GM19099 (cell line): Measurements from ENCODE around the gene CDH26.

ENCODE experiments used
- POLR2A ChIP-seq: IDR thresholded peaks from 3 replicates; pipeline ENCODE4 v1.6.1; 2011; ENCODE audit warnings: low read depth; ENCODE audit not compliant: insufficient read length; ENCODE audit errors: extremely low read depth

The CDH26 gene

GRCh38 chr20:60038400-60039008 lies 80.3 kb downstream of the CDH26 start:
- no peak for TF ChIP-seq POLR2A

DNA sequence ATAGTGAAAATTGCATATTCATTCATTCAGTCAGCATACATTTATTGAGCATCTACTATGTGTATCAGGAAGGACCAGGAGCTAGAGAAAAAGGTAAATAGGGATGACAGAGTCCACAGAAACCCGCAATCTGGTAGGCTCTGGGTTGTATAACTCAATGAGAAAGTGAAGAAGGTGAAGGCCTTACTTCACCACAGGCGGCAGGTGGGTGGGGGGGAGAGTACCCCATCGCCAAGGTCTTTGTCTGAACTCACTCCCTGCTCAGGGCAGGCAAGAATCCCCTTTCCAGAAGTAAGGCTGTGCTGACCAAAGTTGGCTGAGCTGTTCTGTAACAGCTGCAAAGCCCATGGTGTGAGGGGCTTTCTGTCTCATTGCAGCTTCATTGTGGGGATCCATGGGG lies 81.3 kb downstream of the CDH26 start:
- no peak for TF ChIP-seq POLR2A

- TF ChIP-seq POLR2A, result no peak
These were observed 82.4 kb downstream of the CDH26 start for GRCh38 chr20:60040471-60041162.

DNA sequence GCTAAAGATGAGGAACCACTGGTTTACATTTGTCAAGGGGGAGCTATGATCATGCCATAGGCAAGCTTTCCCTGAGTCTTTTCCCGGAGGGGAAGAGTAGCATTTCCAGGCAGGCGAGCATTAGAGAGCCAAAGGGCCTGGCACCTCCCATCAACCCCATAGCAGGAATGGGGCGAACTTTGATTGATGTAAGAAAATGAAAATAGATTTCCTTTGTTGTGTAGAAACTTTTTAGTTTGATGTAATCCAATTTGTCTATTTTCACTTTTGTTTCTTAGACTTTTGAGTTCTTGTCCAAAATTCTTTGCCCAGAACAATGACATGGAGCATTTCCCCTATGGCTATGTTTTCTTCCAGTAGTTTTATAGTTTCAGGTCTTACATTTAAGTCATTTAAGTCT lies 85.2 kb downstream of the CDH26 start:
- no peak for TF ChIP-seq POLR2A

DNA sequence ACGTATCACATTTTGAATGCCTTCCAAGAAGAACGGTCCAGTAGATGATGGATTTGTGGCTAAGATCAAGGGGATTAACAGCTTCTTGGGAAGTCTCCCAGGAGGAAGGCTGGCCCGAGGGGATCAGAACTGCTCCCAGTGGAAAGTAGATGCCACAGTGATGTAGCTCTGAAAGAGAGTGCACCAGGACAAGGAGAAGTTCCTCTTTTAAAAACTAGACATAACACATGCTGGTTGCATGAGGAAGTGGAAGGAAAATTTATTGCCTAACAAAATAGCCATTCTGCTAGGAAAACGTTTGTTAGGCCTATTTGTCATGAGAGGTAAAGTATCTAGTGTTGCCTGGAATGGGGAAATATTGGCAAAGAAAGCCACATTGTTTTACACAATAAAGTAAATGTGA lies 87.8 kb downstream of the CDH26 start:
- no peak for TF ChIP-seq POLR2A

- no peak for TF ChIP-seq POLR2A
These were observed 88.2 kb downstream of the CDH26 start for GRCh38 chr20:60046436-60046835.

DNA sequence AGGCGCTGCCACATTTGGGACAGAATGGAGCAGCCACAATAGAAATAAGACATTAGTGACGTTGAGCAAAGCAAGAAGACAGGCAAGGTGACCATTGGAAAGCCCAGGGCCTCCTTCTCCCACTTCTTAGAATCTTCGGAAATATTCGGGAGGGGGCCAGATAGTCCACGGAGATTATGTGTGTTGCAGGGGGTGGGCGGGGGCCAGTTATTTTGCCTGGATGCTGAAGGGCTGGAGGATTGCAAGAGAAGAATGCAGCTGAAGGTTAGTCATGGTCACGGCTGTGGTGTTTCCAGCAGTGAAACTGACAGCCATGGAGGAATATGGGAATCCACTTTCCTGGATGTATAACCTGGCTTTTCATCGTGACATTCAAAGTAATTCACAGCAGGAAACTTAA lies 88.6 kb downstream of the CDH26 start:
- no peak for TF ChIP-seq POLR2A

DNA sequence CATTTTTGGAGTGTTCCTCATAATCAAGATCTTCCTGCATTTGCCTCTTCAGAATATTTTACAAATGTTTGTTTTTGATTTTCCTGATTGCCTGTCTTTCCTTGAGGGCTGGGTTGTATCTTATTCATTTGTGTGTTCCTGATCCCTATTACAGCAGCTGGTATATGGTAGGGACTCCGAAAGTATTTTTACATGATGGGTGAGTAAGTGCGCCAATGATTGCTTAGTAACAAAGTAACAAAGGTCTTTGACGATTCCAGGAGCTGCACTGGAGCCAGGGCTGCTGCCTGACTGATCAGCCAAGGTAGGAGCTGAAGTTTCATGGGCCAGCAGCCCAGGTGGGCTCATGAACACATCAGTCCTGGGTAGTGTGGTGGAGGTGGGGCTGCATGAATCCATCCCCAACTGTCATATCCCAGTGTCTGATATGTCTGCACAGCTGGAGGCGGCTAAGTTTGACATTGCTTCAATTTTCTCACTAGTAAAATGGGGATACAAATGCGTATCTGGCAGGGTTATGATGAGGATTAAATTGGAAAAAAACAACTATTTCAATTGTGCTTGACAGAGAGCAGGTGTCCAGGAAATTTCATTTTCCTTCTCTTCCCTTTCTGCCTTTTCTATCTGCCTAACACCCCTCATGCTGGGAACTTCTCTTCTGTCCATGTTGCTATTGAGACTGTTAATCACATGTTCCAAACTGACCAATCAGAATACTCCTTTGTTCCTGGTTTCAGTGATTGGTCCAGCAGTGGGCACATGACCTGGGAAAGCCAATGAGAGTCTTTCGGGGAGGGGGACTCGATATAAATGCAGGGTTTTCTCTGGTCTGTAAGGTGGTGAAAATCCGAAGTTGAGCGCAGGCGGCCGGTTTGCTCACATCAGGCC lies 90.7 kb downstream of the CDH26 start:
- no peak for TF ChIP-seq POLR2A

DNA sequence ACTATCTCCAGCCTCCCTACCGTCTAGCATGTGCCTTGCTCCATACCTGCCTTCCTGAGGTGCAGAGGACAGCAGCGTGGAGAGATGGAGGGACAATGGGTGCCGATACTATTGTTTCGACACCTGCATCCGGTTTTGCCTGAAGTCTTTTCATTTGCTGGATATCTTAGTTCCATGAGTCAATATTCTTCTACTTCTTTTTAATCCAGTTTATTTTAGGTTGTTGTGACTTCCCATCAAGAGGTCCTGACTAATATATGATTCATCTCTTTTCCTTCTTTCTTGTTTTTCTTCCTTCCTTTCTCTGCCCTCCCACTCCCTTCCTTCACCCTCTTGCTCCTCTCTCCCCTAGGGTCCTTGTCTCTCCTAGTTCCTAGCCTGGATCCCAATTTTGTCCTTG lies 91.4 kb downstream of the CDH26 start:
- TF ChIP-seq POLR2A, result no peak

DNA sequence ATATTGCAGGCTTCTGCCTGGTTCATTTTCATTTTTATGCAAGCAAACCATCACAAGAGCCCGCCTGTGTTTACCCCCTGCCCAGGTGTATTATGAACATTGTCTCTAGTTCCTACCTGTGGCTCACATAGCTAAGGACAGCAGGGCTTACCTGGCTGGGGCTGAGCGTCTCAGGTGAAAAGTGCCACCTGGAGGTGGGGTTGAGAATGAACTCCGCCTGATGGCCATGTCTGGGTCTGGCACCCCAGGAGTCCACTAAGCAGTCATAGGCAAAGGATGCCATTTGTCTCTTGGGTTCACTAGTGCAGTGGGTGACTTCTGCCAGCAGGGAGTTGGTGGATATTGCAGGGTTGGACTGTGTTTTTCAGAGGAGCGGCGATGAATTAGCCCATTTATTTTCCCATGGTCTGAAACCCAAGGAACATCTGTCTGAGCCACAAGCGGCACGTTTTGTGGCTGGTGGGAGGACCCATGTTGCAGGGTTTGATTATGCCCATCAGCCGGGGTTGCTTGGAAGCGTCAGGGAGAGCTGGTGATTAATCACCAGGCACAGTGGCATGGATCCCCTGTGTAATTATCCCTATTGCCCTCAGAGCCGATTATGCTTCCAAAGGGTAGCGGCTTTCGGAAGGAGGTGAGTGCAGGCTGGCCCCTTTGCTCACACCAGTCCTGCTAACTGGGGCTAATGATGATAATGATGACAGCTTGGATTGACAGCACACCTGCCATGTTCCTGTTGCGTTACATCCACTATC lies 92.1 kb downstream of the CDH26 start:
- TF ChIP-seq POLR2A, result no peak

DNA sequence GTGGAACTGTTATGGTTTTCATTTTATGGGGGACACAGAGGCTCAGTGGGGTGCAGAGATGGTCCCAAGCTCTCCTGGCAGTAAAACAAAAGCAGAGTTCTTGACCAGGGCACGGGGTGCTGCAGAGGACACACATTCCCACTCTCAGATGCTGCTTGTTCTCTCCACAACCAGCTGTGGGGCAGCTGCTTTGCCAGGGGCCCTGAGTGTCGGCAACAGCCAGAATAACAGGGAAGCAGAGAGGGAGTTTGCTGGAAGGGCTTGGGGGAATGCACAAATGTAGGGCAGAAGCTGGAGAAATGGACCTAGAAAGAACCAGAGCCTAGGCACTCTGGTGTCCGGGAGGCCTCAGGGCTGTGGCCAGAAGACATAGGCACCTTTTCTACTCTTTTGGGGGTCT lies 93.7 kb downstream of the CDH26 start:
- TF ChIP-seq POLR2A, result no peak

DNA sequence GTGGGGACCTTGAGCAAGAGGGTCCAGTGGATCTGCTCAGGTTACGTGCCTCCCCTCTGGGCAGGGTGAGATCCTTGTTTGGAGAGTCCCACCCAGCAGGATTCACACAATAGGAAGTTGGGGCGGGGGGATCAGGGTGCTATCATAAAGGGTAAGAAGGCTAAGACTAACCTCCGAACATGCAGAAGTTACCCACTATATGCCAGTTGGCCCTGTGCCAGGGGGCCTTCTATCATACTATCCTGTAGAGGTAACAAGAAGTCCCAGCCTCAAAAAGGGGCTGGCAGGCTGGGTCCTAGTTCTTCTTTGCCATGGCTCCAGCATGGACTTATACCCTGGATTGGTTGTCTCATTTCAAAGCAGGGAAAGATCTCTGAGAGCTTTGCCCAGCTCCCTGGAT lies 94.1 kb downstream of the CDH26 start:
- TF ChIP-seq POLR2A, result no peak

- TF ChIP-seq POLR2A, result no peak
These were observed 95.0 kb downstream of the CDH26 start for GRCh38 chr20:60053125-60053817.

GRCh38 chr20:60053818-60054190 lies 95.6 kb downstream of the CDH26 start:
- no peak for TF ChIP-seq POLR2A
